ENCODE measurements around the gene VWA1. TPM values are rescaled to one million over a fixed set of nuclear protein-coding genes. Genes with fewer than 3 reads are reported as not detected.

Gene VWA1
- polyA plus RNA-seq, 2 of the 4 experiments (the other 2 are of a cell fraction), result 4.0 to 5.3 TPM

DNA sequence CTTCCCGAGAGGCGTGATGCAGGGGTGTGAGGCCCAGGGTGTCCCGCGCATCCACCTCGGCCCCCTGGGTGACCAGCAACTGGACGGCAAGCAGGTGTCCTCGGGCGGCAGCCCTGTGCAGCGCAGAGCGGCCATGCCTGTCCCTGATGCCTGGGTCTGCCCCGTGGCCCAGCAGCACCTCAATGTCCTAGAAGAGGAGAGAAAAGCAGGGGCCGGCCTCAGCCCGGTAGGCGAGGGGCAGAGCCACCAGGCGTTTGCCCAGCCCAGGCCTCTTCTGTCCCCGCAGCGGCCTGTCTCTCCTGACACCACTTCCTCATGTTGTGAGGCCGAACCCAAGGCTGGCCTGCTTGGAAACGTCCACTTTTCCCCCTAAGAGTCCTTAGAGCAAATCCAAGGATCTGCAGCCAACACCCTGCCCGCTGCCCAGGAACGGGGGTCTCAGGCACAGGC lies 16.1 kb upstream of the VWA1 start:
- H3K27ac ChIP-seq, result no peak overlapping the region
- H3K9me3 ChIP-seq, result no peaks in the 10 kb centered on the region
- WGBS (ENCODE audit: missing lambda C conversion rate), result 94% methylated on average over 7 of the region's 21 CpGs
- DNase-seq (ENCODE audit: low read depth in 1 of 2, low spot score in 1 of 2) (no peak), ATAC-seq (no peak; a peak in 1 of 6 replicates), FAIRE-seq (no peak)
- no peak overlapping the region for H3K4me3 ChIP-seq
- no peak overlapping the region for H3K4me2 ChIP-seq
- TF ChIP-seq MYC (IDR thresholded peaks at IDR 0.05; ENCODE audit: borderline replicate concordance, low read length), result no peak
- no peak for TF ChIP-seq NFE2L2 (conservative IDR thresholded peaks at IDR 0.05; ENCODE audit: low read length)
- TF ChIP-seq, protein P1, sequence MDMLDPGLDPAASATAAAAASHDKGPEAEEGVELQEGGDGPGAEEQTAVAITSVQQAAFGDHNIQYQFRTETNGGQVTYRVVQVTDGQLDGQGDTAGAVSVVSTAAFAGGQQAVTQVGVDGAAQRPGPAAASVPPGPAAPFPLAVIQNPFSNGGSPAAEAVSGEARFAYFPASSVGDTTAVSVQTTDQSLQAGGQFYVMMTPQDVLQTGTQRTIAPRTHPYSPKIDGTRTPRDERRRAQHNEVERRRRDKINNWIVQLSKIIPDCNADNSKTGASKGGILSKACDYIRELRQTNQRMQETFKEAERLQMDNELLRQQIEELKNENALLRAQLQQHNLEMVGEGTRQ (IDR thresholded peaks at IDR 0.05), result no peak
- no peak for TF ChIP-seq NPAS2 (CRISPR knock-in tag; IDR thresholded peaks at IDR 0.05; ENCODE audit: borderline replicate concordance)
- TF ChIP-seq POLR2AphosphoS2 (conservative IDR thresholded peaks at IDR 0.05; ENCODE audit: low read length), result no peak
- TF ChIP-seq, protein P2, sequence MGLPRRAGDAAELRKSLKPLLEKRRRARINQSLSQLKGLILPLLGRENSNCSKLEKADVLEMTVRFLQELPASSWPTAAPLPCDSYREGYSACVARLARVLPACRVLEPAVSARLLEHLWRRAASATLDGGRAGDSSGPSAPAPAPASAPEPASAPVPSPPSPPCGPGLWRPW (IDR thresholded peaks at IDR 0.05), result no peak
- no peak for TF ChIP-seq CHD4 (IDR thresholded peaks at IDR 0.05; ENCODE audit: borderline replicate concordance)
- no peak for TF ChIP-seq SMC3 (IDR thresholded peaks at IDR 0.05)
- TF ChIP-seq RNF2 (IDR thresholded peaks at IDR 0.05; ENCODE audit: borderline replicate concordance, low read depth), result no peak
- TF ChIP-seq, protein P3, sequence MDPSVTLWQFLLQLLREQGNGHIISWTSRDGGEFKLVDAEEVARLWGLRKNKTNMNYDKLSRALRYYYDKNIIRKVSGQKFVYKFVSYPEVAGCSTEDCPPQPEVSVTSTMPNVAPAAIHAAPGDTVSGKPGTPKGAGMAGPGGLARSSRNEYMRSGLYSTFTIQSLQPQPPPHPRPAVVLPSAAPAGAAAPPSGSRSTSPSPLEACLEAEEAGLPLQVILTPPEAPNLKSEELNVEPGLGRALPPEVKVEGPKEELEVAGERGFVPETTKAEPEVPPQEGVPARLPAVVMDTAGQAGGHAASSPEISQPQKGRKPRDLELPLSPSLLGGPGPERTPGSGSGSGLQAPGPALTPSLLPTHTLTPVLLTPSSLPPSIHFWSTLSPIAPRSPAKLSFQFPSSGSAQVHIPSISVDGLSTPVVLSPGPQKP (IDR thresholded peaks at IDR 0.05; ENCODE audit: low read depth, low read length), result no peak
- TF ChIP-seq ZSCAN20 (CRISPR knock-in tag; IDR thresholded peaks at IDR 0.05), result no peak
- no peak for TF ChIP-seq JUN (IDR thresholded peaks at IDR 0.05)
- POLR2A ChIA-PET, result no interaction called here
- H3K4me1 ChIP-seq, result 0 out of 3 replicates have a peak, but pooled peaks cover 3% of the 10 kb centered on the region
- CTCF ChIA-PET, result no interaction called here

DNA sequence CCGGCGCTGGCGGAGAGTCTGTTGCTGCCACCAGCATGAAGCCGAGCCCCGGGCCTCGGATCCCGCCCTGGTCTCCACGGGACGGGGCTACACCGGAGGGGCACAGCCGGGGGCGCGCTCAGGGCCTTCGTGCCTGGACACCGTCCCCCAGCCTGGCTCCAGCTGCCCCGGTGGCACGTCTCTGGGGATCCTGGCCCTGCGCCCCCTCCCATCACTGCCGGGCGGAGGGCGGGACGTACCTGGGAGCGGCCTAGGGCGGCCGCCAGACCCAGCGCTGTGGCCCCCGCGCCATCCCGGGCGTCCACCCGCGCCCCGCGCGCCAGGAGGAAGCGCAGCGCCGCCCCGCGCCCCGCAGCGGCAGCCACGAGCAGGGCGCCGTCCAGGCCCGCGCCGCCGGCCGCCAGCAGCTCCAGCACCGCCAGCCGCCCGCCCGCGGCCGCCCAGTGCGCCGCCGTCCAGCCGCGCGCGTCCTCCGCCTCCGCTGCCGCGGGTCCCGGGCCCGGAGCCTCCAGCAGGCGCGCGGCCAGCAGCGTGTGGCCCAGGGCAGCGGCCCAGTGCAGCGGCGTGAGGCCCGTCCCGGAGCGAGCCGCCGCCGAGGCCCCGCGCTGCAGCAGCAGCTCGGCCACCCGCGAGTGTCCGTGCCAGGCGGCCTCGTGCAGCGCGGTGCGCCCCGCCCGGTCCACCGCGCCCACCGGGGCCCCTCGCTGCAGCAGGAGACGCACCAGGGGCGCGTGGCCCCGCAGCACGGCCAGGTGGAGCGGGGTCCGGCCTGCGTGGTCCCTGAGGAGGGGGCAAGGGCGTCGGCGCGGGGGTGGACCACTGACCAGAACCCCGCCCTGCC lies 15.5 kb upstream of the VWA1 start:
- 91% methylated on average over 20 of the region's 112 CpGs for WGBS (ENCODE audit: missing lambda C conversion rate)
- ChIA-PET POLR2A (no interaction called here), CTCF (interaction anchor here (0.6 kb wide), 1 partner anchor 11 kb away, joined by 3 read pairs; no protein-coding TSS in a partner anchor)
- Histone ChIP-seq H3K9me3 (no peaks in the 10 kb centered on the region), H3K4me2 (no peak overlapping the region), H3K27ac (no peak overlapping the region), H3K4me3 (no peak overlapping the region), H3K4me1 (0 out of 3 replicates have a peak, but pooled peaks cover 3% of the 10 kb centered on the region)
- DNase-seq (ENCODE audit: low read depth in 1 of 2, low spot score in 1 of 2) (no peak), ATAC-seq (no peak), FAIRE-seq (no peak)
- TF ChIP-seq HOXA7 (CRISPR knock-in tag; IDR thresholded peaks at IDR 0.05), result no peak

DNA sequence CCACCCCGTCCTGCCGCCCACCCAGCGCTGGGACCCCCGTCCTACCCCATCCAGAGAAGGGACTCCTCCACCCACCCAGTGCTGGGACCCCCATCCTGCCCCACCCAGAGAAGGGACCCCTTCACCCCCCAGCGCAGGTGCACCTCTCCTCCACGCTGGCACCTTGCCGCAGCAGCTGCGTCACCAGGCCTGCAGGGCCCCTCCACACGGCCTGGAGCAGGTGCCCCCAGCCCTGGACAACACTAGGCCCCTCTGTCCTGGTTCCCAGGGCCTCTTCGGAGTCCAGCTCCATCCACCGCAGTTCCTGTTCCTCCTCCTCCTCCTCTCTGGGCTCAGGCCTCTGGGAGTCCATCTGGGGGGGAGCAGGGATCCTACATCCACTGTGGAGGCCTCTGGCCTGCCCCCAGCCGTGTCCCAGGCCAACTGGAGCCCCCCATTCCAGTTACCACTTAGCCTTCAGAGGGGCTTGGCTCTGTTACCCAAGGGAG lies 14.8 kb upstream of the VWA1 start:
- POLR2A ChIA-PET, result no interaction called here
- no peak for ATAC-seq

DNA sequence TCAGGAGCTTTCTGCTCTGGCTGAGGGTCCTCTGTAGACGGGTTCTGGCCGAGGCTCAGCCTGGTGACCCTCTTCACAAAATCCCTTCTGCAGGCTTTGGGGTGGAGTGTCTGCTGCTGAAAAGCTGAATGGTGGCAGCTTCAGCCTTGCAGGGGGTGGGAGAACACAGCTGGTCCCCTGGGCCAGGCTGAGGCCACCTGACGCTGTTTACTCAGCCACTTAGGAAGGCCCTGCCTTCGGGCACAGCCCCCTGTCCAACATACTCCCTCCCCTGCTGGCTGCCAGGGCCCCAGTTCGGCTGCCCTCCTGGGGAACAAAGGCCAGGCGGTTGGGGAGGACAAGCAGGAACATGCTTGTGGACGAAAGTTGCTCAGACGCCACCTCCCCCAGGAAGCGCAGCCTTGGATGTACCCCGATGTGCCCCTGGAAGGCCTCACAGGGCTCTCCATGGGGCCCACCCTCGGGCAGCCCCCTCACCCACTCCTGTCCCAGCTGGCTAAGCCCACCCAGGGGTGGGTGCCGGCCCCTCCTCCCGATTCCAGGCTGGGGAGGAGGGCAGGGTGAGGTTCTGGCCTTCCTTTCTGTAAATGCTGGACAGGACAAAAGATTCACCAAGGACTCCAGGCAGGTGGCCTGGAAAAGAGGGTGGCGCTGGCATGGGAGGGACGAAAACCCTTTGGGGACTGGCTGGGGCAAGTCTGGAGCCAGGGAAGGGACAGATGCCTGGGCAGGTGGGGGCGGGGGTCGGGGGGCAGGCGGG lies 14.2 kb upstream of the VWA1 start, which contains the start of gene ANKRD65:
TSS of gene ANKRD65 (minus strand) at position 130 of the 760 bp plus-strand sequence. CDS start 271 bp downstream, outside the sequence.
- ChIA-PET CTCF (no interaction called here), POLR2A (no interaction called here)
- no peak for DNase-seq (ENCODE audit: low read depth in 1 of 2, low spot score in 1 of 2)
- Histone ChIP-seq H3K9me3 (no peaks in the 10 kb centered on the region), H3K4me2 (no peak within 1 kb of the TSS), H3K4me3 (no peak within 1 kb of the TSS), H3K4me1 (0 out of 3 replicates have a peak, but pooled peaks cover 3% of the 10 kb centered on the region), H3K27ac (peak within 1 kb of the TSS in 1 of 2 experiments; percentile 52; a peak in 2 of 6 replicates)
- no peak for FAIRE-seq
- no peak for ATAC-seq
- WGBS (ENCODE audit: missing lambda C conversion rate), result 77% methylated on average over 7 of the region's 18 CpGs
- TF ChIP-seq FOSB (CRISPR knock-in tag; IDR thresholded peaks at IDR 0.05) (no peak), CBX2 (IDR thresholded peaks at IDR 0.05; ENCODE audit: borderline replicate concordance, low read depth) (no peak), GATA3 (IDR thresholded peaks at IDR 0.05; ENCODE audit: borderline replicate concordance) (no peak), HOXA7 (CRISPR knock-in tag; IDR thresholded peaks at IDR 0.05) (no peak), SREBF2 (IDR thresholded peaks at IDR 0.05) (no peak), HOXB13 (CRISPR knock-in tag; IDR thresholded peaks at IDR 0.05; ENCODE audit: low read depth) (no peak), ZC3H11A (IDR thresholded peaks at IDR 0.05) (no peak), KDM5A (IDR thresholded peaks at IDR 0.05) (no peak)
- TF ChIP-seq, protein P4, sequence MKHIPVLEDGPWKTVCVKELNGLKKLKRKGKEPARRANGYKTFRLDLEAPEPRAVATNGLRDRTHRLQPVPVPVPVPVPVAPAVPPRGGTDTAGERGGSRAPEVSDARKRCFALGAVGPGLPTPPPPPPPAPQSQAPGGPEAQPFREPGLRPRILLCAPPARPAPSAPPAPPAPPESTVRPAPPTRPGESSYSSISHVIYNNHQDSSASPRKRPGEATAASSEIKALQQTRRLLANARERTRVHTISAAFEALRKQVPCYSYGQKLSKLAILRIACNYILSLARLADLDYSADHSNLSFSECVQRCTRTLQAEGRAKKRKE (CRISPR knock-in tag; IDR thresholded peaks at IDR 0.05; ENCODE audit: low read depth), result no peak
- TF ChIP-seq, protein P5, sequence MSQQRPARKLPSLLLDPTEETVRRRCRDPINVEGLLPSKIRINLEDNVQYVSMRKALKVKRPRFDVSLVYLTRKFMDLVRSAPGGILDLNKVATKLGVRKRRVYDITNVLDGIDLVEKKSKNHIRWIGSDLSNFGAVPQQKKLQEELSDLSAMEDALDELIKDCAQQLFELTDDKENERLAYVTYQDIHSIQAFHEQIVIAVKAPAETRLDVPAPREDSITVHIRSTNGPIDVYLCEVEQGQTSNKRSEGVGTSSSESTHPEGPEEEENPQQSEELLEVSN (IDR thresholded peaks at IDR 0.05; ENCODE audit: borderline replicate concordance, low read depth), result no peak
- TF ChIP-seq, protein P6, sequence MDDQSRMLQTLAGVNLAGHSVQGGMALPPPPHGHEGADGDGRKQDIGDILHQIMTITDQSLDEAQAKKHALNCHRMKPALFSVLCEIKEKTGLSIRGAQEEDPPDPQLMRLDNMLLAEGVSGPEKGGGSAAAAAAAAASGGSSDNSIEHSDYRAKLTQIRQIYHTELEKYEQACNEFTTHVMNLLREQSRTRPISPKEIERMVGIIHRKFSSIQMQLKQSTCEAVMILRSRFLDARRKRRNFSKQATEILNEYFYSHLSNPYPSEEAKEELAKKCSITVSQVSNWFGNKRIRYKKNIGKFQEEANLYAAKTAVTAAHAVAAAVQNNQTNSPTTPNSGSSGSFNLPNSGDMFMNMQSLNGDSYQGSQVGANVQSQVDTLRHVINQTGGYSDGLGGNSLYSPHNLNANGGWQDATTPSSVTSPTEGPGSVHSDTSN (IDR thresholded peaks at IDR 0.05), result no peak

More for the DNA sequence above, 14.8 kb upstream of the VWA1 start:
- FAIRE-seq (no peak), DNase-seq (ENCODE audit: low read depth in 1 of 2, low spot score in 1 of 2) (no peak)
- H3K27ac ChIP-seq, result no peak overlapping the region
- TF ChIP-seq EP300 (IDR thresholded peaks at IDR 0.05), result no peak
- no peak overlapping the region for H3K4me3 ChIP-seq
- no peaks in the 10 kb centered on the region for H3K9me3 ChIP-seq
- no peak overlapping the region for H3K4me2 ChIP-seq
- CTCF ChIA-PET, result interaction anchor here (0.6 kb wide), 1 partner anchor 10 kb away, joined by 3 read pairs; no protein-coding TSS in a partner anchor
- 0 out of 3 replicates have a peak, but pooled peaks cover 3% of the 10 kb centered on the region for H3K4me1 ChIP-seq
- WGBS (ENCODE audit: missing lambda C conversion rate), result 33% methylated on average over 1 of the region's 12 CpGs
